GM18505 (cell line): ENCODE data around the gene PTRH1.
A peak's percentile ranks its signal among the peaks of the same experiment; 100 is the strongest.
"Not testable (repeated sequence)": the region's sequence is repeated elsewhere in the genome, so short reads cannot be mapped to it uniquely, and the experiment has no call there.

ENCODE experiments used
- ATAC-seq: cut with Tn5 transposase; IDR thresholded peaks from one replicate; pipeline ENCODE4 v1.9.1; 2021; ENCODE audit not compliant: unreplicated experiment
- POLR2A ChIP-seq: IDR thresholded peaks from 4 replicates; pipeline ENCODE4 v1.6.1; 2011; ENCODE audit warnings: borderline replicate concordance; ENCODE audit not compliant: insufficient read depth, insufficient read length; ENCODE audit errors: extremely low read depth

PTRH1 gene

GRCh38 chr9:127715470-127716337 is at the start of gene PTRH1, which contains the start of gene TTC16:
Gene PTRH1 (minus strand): TSS chr9:127715663. CDS start chr9:127715639, 24 bp downstream.
Gene TTC16 (plus strand): TSS chr9:127716079. CDS start chr9:127716146, 67 bp downstream.
- peak; percentile 85 for ATAC-seq
- TF ChIP-seq POLR2A, result peak; percentile 26

DNA sequence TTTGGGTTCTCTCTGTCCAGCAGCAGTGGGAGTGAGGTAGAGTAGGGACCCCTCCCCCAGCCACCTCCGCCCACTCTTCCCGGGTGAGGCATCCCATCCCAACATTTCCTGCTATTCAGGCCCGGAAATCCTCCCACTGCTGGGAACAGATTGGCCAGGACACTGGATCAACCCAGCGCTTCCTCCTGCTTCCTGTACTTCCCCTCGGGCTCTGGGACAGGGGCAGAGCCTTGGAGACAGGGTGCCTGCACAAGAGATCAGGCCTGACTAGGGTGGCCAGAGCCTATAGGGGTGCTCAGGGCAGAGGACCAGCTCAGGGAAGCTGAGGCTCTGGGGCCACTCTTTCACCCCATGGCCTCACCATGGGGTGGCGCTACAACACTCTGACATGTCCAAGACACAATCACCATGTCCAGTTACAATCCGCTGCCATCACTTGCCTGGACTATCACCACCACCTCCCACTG is 48.5 kb upstream of the PTRH1 start:
- TF ChIP-seq POLR2A, result no peak

DNA sequence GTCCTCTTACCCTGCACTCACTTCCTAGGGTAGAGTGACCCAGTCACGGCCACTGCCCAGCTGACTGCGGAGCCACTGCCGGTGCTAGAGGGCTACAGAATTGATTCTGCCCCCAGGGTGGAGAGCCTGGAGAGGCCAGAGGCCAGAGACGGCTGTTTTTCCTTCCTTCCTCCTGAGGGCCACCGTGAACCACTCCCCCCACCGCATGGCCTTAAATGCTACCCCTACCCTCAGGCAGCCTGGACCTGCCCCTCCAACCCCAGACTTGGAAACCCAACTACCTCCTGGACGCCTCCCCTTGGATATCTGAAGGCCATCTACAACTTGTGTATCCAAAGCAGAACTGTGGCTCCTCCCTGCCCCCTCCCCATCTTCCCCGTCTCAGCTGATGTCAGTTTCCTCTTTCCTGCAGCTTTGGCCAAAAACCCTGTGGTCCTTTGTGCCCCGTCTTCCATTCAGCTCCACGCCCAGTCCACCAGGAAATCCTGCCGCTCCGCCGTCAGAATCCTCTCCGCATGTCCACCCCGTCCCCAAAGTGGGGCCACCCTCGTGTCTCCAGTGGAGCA is 46.7 kb upstream of the PTRH1 start:
- no peak for ATAC-seq
- TF ChIP-seq POLR2A, result no peak

More for the DNA sequence above, 48.5 kb upstream of the PTRH1 start:
- ATAC-seq, result no peak

DNA sequence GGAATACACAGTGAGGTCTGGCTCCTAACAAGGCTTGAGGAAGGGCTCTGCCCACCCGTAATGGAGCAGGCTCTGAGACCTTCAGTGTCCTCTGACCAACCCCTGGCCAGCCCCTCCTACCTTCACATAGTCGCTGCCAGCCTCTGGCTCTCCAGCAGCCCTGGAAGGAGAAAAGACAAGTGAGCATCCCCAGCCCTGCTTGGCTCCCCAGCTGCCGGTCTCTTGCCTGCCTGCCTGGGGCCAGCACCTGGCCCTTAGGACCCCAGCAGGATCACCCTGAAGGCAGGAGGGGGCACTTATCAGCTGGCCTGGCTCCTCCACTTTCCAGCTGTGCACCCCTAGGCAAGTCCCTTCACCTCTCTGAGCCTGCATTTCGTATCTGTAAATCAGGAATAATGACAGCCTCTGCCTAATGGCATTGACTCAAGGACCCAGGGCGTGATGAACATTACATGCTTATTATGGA is 46.1 kb upstream of the PTRH1 start:
- TF ChIP-seq POLR2A, result no peak
- ATAC-seq, result no peak

DNA sequence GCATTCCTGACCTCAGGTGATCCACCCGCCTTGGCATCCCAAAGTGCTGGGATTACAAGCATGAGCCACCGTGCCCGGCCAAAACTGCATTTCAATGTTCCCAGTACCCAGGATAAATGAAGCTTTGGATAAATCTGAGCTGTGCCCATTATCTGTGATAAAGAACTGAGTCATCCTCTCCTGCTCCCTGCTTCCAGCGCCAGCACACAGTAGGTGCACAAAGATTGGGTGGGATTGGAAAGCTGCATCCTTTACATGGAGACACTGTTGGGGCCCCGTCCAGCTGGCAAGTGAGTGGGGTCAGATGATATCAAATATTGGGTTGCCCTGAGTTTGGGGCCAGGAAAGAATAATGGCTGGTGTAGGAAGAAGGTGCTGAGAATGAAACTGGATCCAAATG is 45.6 kb upstream of the PTRH1 start:
- no peak for ATAC-seq
- no peak for TF ChIP-seq POLR2A

GRCh38 chr9:127758843-127759242 is 43.4 kb upstream of the PTRH1 start:
- no peak for ATAC-seq
- TF ChIP-seq POLR2A, result no peak

- not testable (repeated sequence) for ATAC-seq
Observed at GRCh38 chr9:127756776-127757175, 41.3 kb upstream of the PTRH1 start.

GRCh38 chr9:127756233-127756632 is 40.8 kb upstream of the PTRH1 start:
- no peak for TF ChIP-seq POLR2A
- no peak for ATAC-seq

DNA sequence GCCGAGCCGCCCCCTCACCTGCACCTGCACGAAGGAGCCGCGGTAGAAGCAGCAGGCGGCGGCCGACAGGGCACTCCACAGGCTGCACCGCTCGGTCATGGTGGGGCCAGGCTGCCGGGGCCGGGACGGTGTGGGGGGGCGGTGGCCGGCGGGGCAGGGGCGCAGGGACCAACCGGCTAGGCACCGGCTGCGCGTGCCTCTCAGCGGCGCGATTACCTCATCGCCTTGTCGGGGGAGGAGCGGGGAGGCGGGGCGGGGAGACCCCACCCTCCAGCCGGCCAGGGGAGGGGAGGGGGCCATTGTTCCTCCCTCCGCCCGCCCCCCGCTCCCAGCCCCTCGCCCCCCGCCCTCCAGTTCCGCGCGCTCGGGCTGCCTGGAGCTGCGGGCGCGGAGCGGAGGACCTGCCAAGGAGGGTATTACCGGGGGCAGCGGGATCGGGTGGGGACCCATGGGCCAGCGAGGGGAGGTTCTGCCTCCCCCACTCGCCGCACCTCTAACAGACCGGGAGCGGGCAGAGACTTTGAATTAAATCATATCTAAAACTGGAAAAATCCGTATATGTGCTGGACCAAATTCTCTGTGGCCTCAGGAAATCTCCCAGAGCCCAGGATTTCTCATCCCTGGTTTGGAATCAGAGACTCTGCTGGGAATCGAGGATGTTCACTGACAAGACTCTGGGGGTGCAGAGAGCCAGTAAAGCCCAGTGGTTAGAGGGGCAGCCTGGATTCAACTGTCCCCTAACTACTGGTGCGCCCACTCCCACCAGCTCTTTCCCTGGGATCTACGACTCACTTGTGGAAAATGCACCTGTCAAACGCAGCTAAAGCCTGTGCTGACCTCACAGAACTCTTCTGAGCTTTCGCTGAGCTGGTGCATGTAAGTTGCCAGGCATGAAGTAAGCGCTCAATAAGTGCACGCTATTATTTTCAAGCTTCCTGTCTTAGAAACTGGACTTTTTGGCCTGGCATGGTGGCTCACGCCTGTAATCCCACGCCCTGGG is 39.9 kb upstream of the PTRH1 start:
- no peak for ATAC-seq
- TF ChIP-seq POLR2A, result no peak

DNA sequence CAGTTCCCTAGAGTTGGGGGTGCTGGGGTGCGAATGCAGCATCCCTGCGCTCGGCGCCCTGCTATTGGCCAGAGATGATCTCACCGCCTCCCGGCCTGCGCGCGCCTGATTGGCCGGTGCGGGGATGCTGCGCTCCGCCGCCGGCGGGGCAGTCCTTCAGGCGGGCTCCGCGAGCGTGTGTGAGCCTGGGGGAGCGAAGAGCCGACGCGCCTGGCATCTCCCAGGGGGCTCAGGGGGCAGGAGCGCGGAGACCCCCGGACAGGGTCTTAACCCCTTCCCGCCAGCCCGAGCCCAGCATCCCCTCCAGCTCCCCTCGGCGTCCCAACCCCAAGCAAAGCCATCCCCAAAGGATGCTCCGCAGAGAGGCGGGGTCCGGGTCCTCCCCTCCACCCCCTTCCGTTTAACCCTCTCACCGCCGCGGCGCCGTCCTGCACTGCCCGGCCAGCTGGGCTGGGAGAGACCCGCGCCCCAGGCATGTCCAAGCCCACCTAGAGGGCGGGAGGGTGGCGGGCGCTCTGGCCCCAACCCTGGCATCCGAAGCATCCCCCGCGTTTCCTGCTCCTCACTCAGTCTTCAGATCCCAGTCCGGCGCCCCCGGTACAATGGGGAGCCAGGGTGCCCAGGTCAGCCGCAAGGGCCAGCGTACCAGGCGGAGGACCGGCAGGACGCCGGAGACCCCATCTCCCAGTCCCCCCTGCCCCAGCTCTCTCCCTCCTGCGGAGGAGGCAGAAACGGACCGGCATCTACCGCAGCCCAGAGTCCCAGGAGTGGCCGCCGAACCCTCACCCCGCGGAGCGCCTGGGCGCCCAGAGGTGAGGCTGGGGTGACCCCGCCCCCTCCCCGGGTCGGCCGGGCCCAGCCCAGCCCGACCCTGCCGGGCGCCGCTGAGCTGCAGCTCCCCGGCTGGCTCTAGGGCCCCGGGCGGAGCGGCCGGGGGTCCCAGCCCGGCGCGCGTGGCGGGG is 38.9 kb upstream of the PTRH1 start:
- no peak for ATAC-seq
- no peak for TF ChIP-seq POLR2A

DNA sequence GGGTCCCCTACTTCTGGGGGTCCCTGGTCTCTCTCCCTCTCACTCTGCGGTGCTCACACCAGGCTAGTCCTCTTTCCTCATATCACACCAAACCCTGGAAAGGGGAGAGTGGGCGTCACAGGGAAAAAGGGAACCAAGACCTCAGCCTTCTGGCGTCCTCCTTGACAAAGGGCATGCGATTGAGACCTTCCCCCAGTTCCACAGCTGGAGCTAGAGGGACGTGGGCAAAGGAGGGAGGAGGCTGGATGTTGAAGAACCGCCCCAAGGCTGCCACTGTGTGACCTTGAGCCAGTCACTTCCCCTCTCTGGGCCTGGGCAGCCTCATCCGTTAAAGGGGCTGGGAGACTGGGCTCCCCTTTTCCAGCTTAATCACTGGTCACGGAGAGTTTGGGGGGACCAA is 38.2 kb upstream of the PTRH1 start:
- ATAC-seq, result no peak
- TF ChIP-seq POLR2A, result no peak

DNA sequence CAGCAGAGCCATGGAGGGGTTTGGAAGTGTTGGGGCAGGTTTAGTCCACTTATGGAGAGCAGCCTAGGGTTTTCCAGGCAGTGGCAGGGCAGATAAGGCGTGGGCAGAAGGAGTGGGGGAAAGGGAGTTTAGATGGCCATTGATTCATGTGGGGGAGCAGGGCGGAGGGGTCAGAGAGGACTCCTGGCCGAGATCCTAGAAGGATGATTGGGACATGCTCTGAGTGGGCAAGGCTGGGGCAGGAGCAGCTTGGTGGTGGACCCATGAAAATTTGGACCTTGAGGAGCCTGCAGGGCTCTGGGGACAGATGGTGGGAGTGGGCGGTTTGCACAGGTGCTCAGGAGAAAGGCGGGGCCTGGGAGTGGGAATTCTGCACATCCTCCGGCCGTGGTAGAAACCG is 37.7 kb upstream of the PTRH1 start:
- no peak for ATAC-seq
- no peak for TF ChIP-seq POLR2A
